ENCODE data around the gene RPL11. TPM values are rescaled to one million over a fixed set of nuclear protein-coding genes. Genes with fewer than 3 reads are reported as not detected.
"Not testable (repeated sequence)": the region's sequence is repeated elsewhere in the genome, so short reads cannot be mapped to it uniquely, and the experiment has no call there.

Gene RPL11
- total RNA-seq, 1 donor from 2014 or later = 806 TPM

- not testable (repeated sequence) for DNase-seq (ENCODE audit: low read depth)
Observed at GRCh38 chr1:23685197-23685596, 6.4 kb upstream of the RPL11 start.

- DNase-seq (ENCODE audit: low read depth) = not testable (repeated sequence)
Observed at GRCh38 chr1:23687680-23688079, 3.9 kb upstream of the RPL11 start.

GRCh38 chr1:23688281-23688680, 3.3 kb upstream of the RPL11 start:
- DNase-seq (ENCODE audit: low read depth) = not testable (repeated sequence)

- no peak for DNase-seq (ENCODE audit: low read depth)
Observed at GRCh38 chr1:23692308-23692871, 784 bp downstream of the RPL11 start.

- no peak for DNase-seq (ENCODE audit: low read depth)
Observed at GRCh38 chr1:23693599-23693998, 2.0 kb downstream of the RPL11 start.

GRCh38 chr1:23694371-23694770, 2.8 kb downstream of the RPL11 start:
- DNase-seq (ENCODE audit: low read depth) = no peak

- no peak for DNase-seq (ENCODE audit: low read depth)
Observed at GRCh38 chr1:23695667-23696066, 4.1 kb downstream of the RPL11 start.

- DNase-seq (ENCODE audit: low read depth) = no peak
Observed at GRCh38 chr1:23696335-23696989, 4.9 kb downstream of the RPL11 start.

GRCh38 chr1:23698466-23698865, 6.9 kb downstream of the RPL11 start:
- DNase-seq (ENCODE audit: low read depth) = no peak

GRCh38 chr1:23699280-23700179, 7.9 kb downstream of the RPL11 start:
- peak; percentile 67 for DNase-seq (ENCODE audit: low read depth)

- DNase-seq (ENCODE audit: low read depth) = no peak
Observed at GRCh38 chr1:23701310-23701709, 9.7 kb downstream of the RPL11 start.

GRCh38 chr1:23701996-23702395, 10.4 kb downstream of the RPL11 start:
- DNase-seq (ENCODE audit: low read depth) = no peak

- DNase-seq (ENCODE audit: low read depth) = no peak
Observed at GRCh38 chr1:23704834-23705495, 13.4 kb downstream of the RPL11 start.

- no peak for DNase-seq (ENCODE audit: low read depth)
Observed at GRCh38 chr1:23709229-23709628, 17.6 kb downstream of the RPL11 start.

GRCh38 chr1:23718482-23718881, 26.9 kb downstream of the RPL11 start:
- DNase-seq (ENCODE audit: low read depth) = peak; percentile 43

- DNase-seq (ENCODE audit: low read depth) = no peak
Observed at GRCh38 chr1:23719162-23719820, 27.7 kb downstream of the RPL11 start.

GRCh38 chr1:23720256-23720995, 28.8 kb downstream of the RPL11 start:
- DNase-seq (ENCODE audit: low read depth) = no peak

GRCh38 chr1:23722652-23723051, 31.0 kb downstream of the RPL11 start:
- no peak for DNase-seq (ENCODE audit: low read depth)

- DNase-seq (ENCODE audit: low read depth) = no peak
Observed at GRCh38 chr1:23726686-23727085, 35.1 kb downstream of the RPL11 start.

GRCh38 chr1:23727362-23727811, 35.8 kb downstream of the RPL11 start:
- no peak for DNase-seq (ENCODE audit: low read depth)
